ENCODE measurements around the gene CHST2.

The CHST2 gene

GRCh38 chr3:143170676-143171075 is 51.1 kb downstream of the CHST2 start:
- no peak for DNase-seq

- DNase-seq = no peak
Measured at GRCh38 chr3:143171141-143171980, 51.8 kb downstream of the CHST2 start.

GRCh38 chr3:143172062-143172794 is 52.7 kb downstream of the CHST2 start:
- no peak for DNase-seq

- DNase-seq = no peak
Measured at GRCh38 chr3:143172795-143173145, 53.2 kb downstream of the CHST2 start.

GRCh38 chr3:143173242-143173641 is 53.7 kb downstream of the CHST2 start:
- DNase-seq = no peak

Data from NCI-H187 treated with DMSO at 0.1 percent for 48 hours (cell line).